Activated CD4-positive, alpha-beta T cell treated with anti-CD3 and anti-CD28 coated beads, Interleukin-2, Interleukin-4, amounts not matched to agents 100 ng/mL and 50 ng/mL, durations not matched to agents 16 hours and 8 hours (primary cell): ENCODE results near the gene FXYD1.

ENCODE experiments used
- DNase-seq: peaks from one replicate; pipeline ENCODE4 v3.0.0-alpha.2; 2020; ENCODE audit warnings: low spot score

FXYD1 gene

GRCh38 chr19:35162471-35163326 is 24.1 kb downstream of the FXYD1 start:
- no peak for DNase-seq

GRCh38 chr19:35164418-35164817 is 25.8 kb downstream of the FXYD1 start:
- DNase-seq: no peak

DNA sequence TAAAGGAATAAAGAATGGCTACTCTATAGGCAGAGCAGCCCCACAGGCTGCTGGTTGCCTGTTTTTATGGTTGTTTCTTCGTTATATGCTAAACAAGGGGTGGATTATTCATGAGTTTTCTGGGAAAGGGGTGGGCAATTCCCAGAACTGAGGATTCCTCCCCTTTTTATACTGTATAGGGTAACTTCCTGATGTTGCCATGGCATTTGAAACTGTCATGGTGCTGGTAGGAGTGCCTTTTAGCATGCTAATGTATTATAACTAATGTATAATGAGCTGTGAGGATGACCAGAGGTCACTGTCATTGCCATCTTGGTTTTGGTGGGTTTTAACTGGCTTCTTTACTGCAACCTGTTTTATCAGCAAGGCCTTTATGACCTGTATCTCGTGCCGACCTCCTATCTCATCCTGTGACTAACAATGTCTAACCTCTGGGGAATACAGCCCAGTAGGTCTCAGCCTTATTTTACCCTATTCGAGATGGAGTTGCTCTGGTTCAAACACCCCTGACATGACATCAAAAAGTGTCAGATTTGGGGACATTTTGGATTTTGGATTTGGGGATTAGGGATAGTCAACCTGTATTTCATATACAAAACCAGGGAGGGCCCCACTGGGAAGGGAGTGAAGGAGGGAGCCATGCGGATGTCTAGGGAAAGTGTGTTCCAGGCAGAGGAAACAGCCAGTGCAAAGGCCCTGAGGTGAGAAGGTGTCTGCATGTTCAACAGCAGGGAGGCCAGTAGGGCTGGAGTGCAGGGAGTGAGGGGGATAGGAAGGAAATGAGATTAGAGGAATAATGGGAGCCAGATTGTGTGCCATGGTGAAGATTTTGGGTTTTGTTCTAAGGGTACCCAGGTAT is 26.8 kb downstream of the FXYD1 start:
- DNase-seq: no peak

DNA sequence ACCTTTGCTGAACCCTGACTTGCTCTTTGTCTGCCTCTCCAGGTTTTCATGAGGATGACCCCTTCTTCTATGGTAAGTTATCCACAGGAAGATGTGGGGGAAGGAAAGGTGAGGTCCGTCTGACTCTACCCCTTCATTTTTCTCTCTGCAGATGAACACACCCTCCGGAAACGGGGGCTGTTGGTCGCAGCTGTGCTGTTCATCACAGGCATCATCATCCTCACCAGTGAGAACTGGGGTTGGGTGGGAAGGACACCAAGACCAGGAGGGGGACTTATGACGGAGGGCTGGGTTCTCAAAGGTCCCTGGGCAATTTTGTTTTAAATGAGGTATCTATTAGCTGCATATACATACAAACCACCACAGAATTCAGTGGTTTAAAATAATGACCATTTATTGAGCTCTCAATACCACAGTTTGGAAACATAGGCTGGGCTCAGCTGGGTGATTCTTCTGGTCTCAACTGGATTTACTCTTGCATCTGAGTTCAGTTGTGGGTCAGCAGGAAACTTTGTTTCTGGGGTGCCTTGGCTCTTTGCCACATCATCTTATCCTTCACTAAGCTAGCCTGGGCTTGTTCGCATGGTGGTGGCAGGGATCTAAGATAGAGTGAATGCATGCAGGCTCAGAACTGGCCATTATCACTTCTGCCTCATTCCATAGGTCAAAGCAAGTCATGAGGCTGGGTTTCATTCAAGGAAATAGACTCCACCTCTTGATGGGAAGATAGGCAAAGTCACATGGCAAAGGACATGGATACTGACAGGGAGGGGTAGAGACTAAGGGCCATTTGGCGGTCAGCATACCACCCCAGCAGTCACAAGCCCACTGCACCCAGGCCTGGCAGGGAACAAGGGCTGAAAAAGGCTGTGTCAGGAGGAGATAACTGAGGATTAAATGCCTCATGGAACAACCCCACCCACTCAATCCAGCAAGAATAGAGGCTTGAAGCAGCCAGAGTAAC is 27.8 kb downstream of the FXYD1 start:
- DNase-seq: no peak

- no peak for DNase-seq
Measured at GRCh38 chr19:35167251-35168119, 28.9 kb downstream of the FXYD1 start.

DNA sequence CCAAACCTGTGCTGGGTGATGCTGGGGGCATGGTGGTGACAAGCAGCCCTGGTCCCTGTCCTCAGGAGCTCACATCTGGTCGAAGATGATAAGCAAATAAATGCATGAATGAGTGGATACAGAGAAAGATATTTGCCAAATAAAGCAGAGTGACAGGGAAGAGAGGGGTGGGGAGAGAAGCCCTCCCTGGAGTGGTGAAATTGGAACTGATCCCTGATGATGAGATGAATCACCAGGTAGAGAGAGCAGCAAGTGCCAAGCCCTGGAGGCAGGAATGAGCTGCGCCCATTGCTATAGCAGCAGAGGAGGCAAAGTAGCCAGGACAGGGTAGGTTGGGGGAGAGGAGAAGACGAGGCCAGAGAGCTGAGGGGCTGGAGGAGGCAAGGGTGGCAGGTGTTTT is 29.6 kb downstream of the FXYD1 start:
- DNase-seq: no peak

DNA sequence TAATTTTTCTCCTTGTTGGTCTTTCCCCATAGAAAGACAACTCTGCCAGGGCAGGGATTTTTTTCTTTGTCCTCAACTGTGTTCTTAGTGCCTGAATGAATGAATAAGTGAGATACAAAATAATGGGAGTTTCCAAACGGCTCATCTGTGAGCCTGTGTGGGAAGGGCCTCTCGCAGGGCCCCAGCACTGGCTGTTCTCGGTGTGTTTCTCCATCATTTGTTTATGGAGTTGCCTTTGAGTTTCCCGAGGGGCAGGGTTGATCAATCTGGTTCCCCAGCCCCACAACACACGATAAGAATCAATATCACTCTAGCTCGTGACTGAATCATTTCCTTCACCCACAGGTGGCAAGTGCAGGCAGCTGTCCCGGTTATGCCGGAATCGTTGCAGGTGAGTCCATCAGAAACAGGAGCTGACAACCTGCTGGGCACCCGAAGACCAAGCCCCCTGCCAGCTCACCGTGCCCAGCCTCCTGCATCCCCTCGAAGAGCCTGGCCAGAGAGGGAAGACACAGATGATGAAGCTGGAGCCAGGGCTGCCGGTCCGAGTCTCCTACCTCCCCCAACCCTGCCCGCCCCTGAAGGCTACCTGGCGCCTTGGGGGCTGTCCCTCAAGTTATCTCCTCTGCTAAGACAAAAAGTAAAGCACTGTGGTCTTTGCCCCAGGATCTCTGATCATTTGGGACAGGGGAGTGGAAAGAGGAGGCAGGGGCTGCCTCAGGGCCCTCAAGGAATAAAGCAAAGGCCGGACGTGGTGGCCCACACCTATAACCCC is 30.8 kb downstream of the FXYD1 start:
- no peak for DNase-seq

GRCh38 chr19:35170359-35171061 is 31.9 kb downstream of the FXYD1 start:
- DNase-seq: no peak

DNA sequence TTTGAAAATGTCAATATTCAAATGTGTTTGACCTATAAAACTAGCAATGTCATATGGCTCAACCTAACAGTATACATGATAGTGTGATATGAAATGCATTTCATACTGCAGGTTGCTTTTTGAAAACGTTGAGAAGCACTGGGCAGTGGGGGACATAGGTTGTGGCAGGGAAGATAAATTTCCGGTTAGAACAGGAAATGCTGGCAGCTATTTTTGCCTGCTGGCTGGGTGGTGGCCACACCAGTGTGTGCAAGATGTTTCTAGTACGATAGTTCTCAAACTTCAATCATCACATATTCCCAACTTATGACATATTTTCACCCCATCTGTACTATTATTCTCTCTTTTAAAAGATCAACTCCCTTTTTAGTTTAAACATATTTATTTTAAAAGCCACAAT is 33.1 kb downstream of the FXYD1 start:
- no peak for DNase-seq

DNA sequence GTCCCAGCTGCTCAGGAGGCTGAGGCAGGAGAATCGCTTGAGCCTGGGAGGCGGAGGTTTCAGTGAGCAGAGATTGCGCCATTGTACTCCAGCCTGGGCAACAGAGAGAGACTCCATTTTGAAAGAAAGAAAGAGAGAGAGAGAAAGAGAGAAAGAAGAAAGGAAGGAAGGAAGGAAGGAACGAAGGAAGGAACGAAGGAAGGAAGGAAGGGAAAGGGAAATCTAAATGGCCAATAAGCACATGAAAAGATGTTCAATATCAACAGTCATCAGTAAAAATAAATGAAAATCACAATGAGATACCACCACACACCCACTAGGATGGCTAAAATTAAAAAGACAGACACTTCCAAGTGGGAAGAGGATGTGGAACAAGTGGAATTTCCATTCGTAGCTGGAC is 35.6 kb downstream of the FXYD1 start:
- DNase-seq: no peak

DNA sequence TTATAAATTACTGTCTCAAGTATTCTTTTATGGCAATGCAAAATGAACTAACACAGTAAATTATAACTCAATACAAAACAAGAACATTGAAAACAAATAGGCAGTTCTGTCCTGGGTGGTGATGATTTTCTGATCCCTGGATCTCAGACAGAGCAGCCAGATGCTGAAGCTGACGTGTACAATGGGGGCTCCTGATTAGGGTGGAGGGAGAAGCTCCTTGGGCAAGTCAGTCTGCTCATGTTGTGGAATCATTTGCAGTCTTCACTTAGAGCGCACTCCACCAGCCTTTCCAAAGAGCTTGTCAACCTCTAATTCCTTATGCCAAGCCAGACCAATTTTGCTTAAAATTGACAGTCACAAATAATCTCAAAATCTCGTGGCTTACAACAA is 37.6 kb downstream of the FXYD1 start:
- no peak for DNase-seq

- DNase-seq: no peak
Measured at GRCh38 chr19:35177377-35178274, 39.0 kb downstream of the FXYD1 start.

DNA sequence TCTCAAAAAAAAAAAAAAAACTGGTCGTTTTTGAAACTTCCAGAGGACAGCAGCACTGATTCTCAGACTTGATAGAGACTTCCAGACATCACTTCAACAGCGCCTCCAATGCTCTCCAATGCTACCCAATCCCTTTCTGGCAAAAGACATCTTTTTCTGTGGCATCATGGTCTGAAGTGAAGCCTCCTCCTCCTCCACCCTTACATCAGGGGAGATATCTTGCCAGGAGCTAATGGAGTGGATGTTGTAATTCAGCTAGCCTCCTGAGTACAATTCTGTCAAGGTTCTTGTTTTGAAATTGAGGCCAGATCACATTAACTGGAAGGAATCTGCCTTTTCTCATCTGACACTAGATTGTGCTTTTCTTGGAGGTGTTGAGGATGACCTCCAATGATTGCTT is 40.1 kb downstream of the FXYD1 start:
- no peak for DNase-seq

- DNase-seq: no peak
Measured at GRCh38 chr19:35179830-35180229, 41.2 kb downstream of the FXYD1 start.

DNA sequence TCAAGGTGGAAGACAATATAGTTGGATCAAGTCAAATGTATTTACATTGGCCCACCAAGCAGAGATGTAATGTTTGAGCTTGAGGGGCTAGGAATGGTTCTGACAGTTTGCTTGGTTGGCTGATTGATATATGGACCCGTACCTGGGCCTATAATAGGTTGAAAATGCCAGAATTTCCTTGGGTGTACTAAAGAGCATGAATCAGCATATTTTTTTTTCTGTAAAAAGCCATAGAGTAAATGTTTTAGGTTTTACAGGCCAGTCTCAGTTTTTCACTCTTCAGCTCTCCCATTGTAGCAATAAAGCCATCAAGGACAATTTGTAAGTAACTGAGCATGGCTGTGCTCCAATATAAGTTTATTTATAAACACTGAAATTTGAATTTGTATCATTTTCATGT is 42.8 kb downstream of the FXYD1 start:
- DNase-seq: no peak

- no peak for DNase-seq
Measured at GRCh38 chr19:35184267-35184666, 45.6 kb downstream of the FXYD1 start.

GRCh38 chr19:35184884-35185283 is 46.3 kb downstream of the FXYD1 start:
- no peak for DNase-seq
